Activated CD4-positive, alpha-beta T cell treated with anti-CD3 and anti-CD28 coated beads, Interleukin-2, amount 10 ng/mL, durations not matched to agents 7 days and 5 days (primary cell): Measurements from ENCODE around the gene FTSJ1. TPM values are rescaled to one million over a fixed set of nuclear protein-coding genes. Genes with fewer than 3 reads are reported as not detected.

ENCODE experiments used
- CTCF ChIA-PET: fragments of 350-600 bp; sonication (Branson Sonifier 250); formaldehyde crosslinking; loops from one replicate; lab custom pipeline; 2021; ENCODE audit warnings: antibody characterized with exemption; lab: Charles Lee
- POLR2A ChIA-PET: fragments of 350-600 bp; sonication (Branson Sonifier 250); formaldehyde crosslinking; loops from one replicate; lab custom pipeline; 2021; ENCODE audit warnings: antibody characterized with exemption; lab: Charles Lee
- DNase-seq: peaks from one replicate; pipeline ENCODE4 v3.0.0-alpha.2; 2020
- H3K27ac Mint-ChIP-seq: one replicate; pipeline ENCODE4 v1.8.0; 2021; ENCODE audit warnings: mild to moderate bottlenecking, moderate library complexity, mixed read lengths
- H3K27me3 Mint-ChIP-seq: one replicate; pipeline ENCODE4 v1.8.0; 2021; ENCODE audit warnings: mixed read lengths
- H3K36me3 Mint-ChIP-seq: one replicate; pipeline ENCODE4 v1.8.0; 2021; ENCODE audit warnings: low read depth, mixed read lengths
- H3K4me1 Mint-ChIP-seq: one replicate; pipeline ENCODE4 v1.8.0; 2021; ENCODE audit warnings: mixed read lengths
- H3K4me3 Mint-ChIP-seq: one replicate; pipeline ENCODE4 v1.8.0; 2021; ENCODE audit warnings: mild to moderate bottlenecking, moderate library complexity, mixed read lengths
- H3K9me3 Mint-ChIP-seq: one replicate; pipeline ENCODE4 v1.8.0; 2021; ENCODE audit warnings: mixed read lengths
- total RNA-seq, 2 experiments: library from RNA; stranded (reverse); gene quantifications; one replicate each; pipeline ENCODE4 v1.2.3, GENCODE V29; 2021

Gene FTSJ1
- total RNA-seq, 2 experiments from 2014 or later: 59.5 to 60.2 TPM

DNA sequence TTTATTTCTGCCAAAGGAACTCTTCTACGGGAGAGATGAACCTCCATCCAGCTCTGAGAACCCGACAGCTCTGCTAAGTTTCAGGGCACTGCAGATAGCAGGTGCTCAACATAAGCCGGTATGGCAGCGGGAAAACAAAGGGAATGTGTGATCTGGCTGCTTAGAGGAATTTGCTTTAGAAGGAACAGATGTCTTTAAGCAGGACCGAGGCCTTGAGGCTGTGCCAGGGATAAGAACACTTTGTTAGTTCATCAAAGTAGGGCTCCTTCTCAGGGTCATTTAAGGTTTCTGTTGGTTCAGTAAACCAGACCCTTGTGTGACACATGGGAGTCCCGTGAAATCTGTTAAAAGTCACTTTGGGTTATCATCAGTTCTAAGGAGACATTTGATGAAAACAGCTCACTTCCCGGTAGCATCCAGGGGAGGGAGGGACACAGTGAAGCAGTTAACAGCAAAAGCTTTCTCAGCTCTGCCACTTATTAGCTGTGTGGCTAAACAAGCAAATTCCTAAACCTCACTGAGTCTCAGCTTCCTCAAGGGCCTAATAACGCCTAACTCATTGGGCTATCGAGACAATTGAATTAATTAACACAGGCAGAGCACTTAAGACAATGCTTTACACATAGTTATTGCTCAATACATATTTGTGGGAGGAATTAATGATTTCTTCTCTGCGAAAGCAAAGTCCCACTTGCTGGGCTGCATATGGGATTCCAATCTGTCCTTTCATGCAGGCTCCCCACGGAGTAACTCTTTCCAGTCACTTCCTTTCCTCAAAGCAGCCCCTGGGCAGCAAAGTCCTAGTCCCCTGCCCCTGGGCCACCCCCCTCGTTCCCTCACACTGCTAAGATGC, 2.9 kb upstream of the FTSJ1 start:
- ChIA-PET CTCF (interaction anchor here (0.6 to 1.5 kb wide), 3 partner anchors 8 to 71 kb away, joined by 3 read pairs; partner anchors contain the start of gene TBC1D25), POLR2A (no interaction called here)
- Mint-ChIP-seq H3K4me3 (no peak overlapping the region), H3K9me3 (no peaks in the 10 kb centered on the region), H3K36me3 (peaks cover 8% of the 10 kb centered on the region), H3K27me3 (no peaks in the 10 kb centered on the region), H3K27ac (no peak overlapping the region), H3K4me1 (peaks cover 46% of the 10 kb centered on the region)
- DNase-seq: no peak

DNA sequence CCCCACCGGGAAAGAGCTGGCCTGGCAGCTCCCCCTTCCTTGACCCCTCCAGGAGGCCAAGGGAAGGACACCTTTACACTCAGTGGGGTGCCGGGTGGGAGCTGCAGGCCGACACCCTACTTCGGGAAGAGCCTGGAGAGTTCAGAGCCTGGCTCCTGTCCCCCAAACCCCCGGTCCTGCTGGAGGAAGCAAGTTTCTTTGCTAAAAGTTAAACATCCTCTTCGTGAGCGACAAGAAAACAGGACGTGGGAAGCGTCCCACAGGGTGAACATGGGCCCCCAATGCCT, 2.4 kb upstream of the FTSJ1 start:
- POLR2A ChIA-PET: no interaction called here
- Mint-ChIP-seq H3K4me1 (peaks cover 49% of the 10 kb centered on the region), H3K27me3 (no peaks in the 10 kb centered on the region), H3K4me3 (no peak overlapping the region), H3K36me3 (peaks cover 8% of the 10 kb centered on the region), H3K9me3 (no peaks in the 10 kb centered on the region), H3K27ac (no peak overlapping the region)
- CTCF ChIA-PET: interaction anchor here (0.6 to 1.5 kb wide), 4 partner anchors 8 to 71 kb away, joined by 3 to 4 read pairs (median 3); partner anchors contain the start of gene TBC1D25
- DNase-seq: no peak

DNA sequence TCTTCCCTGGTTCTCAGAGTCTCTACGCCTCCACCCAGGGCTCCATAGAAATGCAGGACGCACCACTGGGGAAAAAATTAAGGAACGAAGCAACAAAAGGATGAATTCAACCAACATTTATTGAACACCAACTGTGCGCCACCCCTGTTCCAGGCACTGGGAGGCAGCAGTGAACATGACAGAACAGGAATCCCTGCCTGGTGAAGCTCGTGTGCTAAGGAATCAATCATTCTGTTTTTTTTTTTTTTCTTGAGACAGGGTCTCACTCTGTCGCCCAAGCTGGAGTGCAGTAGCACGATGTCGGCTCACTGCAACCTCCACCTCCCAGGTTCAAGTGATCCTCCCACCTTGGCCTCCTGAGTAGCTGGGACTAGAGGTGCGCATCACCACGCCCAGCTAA, 1.9 kb upstream of the FTSJ1 start:
- H3K4me3 Mint-ChIP-seq: no peak overlapping the region

DNA sequence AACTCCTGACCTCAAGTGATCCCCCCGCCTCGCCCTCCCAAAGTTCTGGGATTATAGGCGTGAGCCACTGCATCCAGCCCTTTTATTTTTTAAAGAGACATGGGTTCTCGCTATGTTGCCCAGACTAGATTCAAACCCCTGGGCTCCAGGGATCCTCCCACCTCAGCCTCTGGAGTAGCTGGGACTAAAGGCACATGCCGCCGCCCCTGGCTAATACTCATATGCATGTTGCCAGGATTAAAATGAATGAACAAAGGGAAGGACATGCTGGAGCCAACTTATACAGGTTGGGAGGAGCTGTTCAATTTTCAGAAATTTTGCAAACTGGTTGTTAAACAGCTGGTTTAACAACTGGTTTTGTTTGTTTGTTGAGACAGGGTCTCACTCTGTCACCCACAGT, 1.4 kb upstream of the FTSJ1 start:
- CTCF ChIA-PET: interaction anchor here (0.7 to 1.5 kb wide), 4 partner anchors 11 to 70 kb away, joined by 3 to 4 read pairs (median 4); partner anchors contain the start of gene TBC1D25
- Mint-ChIP-seq H3K9me3 (no peaks in the 10 kb centered on the region), H3K4me3 (peak overlapping the region; percentile 93), H3K27ac (peak overlapping the region; percentile 82), H3K27me3 (no peaks in the 10 kb centered on the region), H3K4me1 (peaks cover 44% of the 10 kb centered on the region), H3K36me3 (peaks cover 12% of the 10 kb centered on the region)
- no peak for DNase-seq
- POLR2A ChIA-PET: interaction anchor here (1.2 kb wide), 1 partner anchor 55 kb away, joined by 3 read pairs; no protein-coding TSS in a partner anchor

More for the DNA sequence above, 1.9 kb upstream of the FTSJ1 start:
- Mint-ChIP-seq H3K36me3 (peaks cover 9% of the 10 kb centered on the region), H3K9me3 (no peaks in the 10 kb centered on the region), H3K27me3 (no peaks in the 10 kb centered on the region), H3K27ac (peak overlapping the region; percentile 82), H3K4me1 (peaks cover 49% of the 10 kb centered on the region)
- ChIA-PET CTCF (interaction anchor here (0.7 to 1.5 kb wide), 4 partner anchors 11 to 70 kb away, joined by 3 to 4 read pairs (median 4); partner anchors contain the start of gene TBC1D25), POLR2A (no interaction called here)
- DNase-seq: peak; percentile 38

DNA sequence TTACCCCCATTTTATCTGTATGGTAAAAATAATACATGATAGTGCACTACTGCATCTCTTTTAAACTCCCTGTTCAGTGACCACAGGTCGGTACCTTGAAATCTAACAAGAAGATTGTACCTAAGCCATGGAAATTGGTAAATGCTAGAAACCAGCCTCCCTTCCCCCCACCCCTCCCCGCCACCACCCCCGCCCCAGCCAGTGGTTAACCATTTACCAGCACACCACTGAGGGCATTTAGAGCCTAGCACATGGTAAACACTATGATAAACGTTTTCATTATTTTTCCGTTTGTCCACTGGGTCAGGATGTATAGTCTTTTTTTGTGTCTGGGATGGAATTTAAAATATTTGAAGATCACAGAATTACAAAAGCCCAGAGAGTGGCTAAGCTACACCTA, 703 bp upstream of the FTSJ1 start:
- Mint-ChIP-seq H3K27me3 (no peaks in the 10 kb centered on the region), H3K36me3 (peaks cover 16% of the 10 kb centered on the region), H3K9me3 (no peaks in the 10 kb centered on the region), H3K4me3 (peak overlapping the region; percentile 93), H3K4me1 (peaks cover 41% of the 10 kb centered on the region), H3K27ac (peak overlapping the region; percentile 96)
- DNase-seq: no peak
- CTCF ChIA-PET: interaction anchor here (1.1 kb wide), 1 partner anchor 10 kb away, joined by 3 read pairs; no protein-coding TSS in a partner anchor
- POLR2A ChIA-PET: interaction anchor here (0.5 to 1.2 kb wide), 2 partner anchors 12 to 54 kb away, joined by 3 to 4 read pairs; no protein-coding TSS in a partner anchor

DNA sequence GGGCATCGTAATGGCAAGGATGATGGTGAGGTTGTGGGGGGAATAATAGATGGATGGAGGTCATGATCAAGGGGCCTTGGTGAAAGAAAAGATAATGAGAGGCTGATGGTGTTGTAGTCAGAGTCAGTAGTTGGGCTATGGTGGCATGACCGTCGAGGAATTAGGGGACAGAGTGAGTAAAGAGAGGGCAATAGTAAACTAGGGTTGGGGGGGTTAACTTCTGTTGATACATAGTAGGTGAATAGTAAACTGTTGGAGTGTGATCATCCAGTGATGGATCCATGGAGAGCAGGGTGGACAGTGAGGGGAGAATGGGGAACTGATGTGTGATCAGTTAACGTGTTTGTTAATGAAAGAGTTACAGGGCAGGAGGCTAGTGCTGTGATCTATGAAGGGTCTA, 920 bp downstream of the FTSJ1 start:
- H3K36me3 Mint-ChIP-seq: peaks cover 21% of the 10 kb centered on the region
- H3K4me3 Mint-ChIP-seq: peak overlapping the region; percentile 93
- peak overlapping the region; percentile 96 for H3K27ac Mint-ChIP-seq
- no peaks in the 10 kb centered on the region for H3K9me3 Mint-ChIP-seq
- CTCF ChIA-PET: no interaction called here
- H3K27me3 Mint-ChIP-seq: no peaks in the 10 kb centered on the region
- POLR2A ChIA-PET: no interaction called here
- peaks cover 37% of the 10 kb centered on the region for H3K4me1 Mint-ChIP-seq
- no peak for DNase-seq

DNA sequence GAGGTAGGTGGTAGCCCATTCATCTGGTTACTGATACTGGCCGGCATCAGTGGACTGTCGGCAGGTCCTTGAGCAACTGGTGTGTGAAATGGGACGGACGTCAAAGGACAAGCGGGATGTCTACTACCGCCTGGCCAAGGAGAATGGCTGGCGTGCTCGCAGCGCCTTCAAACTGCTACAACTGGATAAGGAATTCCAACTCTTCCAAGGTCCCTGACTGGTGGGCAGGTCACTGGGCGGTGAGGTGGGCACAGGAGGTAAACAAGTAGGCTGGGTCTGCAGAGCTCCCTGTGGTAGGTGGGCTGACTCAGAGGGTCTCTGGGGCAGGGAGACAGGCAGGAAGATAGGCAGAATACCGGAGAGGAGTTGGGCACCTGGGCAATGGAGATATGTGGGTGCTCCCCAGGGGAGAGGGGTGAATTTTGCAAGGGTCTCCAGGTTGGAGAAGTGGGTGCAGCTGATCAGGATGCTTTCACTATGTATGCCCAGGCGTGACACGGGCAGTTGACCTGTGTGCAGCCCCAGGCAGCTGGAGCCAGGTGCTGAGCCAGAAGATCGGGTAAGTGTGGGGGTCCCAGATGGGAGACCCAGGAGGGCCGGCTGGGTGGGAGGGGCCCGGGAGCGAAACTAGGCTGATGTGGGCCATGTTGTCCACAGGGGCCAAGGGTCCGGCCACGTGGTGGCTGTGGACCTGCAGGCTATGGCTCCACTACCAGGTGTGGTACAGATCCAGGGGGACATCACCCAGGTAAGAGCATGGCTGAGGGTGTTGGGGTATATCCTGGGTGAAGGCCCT, 2.2 kb downstream of the FTSJ1 start:
- ChIA-PET POLR2A (no interaction called here), CTCF (no interaction called here)
- no peak for DNase-seq
- Mint-ChIP-seq H3K36me3 (peaks cover 21% of the 10 kb centered on the region), H3K27ac (peak overlapping the region; percentile 72), H3K27me3 (no peaks in the 10 kb centered on the region), H3K4me3 (peak overlapping the region; percentile 93), H3K4me1 (peaks cover 37% of the 10 kb centered on the region), H3K9me3 (no peaks in the 10 kb centered on the region)

DNA sequence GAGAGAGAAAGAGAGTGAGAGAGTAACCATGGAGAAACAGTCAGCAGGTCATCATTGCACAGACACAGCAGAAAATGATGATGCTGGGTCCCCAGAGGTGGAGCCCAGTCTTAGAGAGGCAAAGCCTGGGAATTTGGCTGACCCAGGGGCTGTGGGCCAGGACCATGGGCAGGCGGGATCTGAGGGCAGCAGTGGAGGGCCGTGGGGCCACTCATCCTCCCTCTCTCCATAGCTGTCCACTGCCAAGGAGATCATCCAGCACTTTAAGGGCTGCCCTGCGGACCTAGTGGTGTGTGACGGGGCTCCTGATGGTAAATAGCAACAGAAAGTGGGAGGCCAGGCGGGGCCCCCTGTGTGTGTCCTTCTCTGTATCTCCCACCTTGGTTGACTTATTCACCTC, 2.8 kb downstream of the FTSJ1 start:
- ChIA-PET POLR2A (no interaction called here), CTCF (interaction anchor here (0.5 kb wide), 1 partner anchor 44 kb away, joined by 4 read pairs; no protein-coding TSS in a partner anchor)
- no peak overlapping the region for H3K27ac Mint-ChIP-seq
- H3K4me3 Mint-ChIP-seq: no peak overlapping the region
- H3K9me3 Mint-ChIP-seq: no peaks in the 10 kb centered on the region
- peaks cover 34% of the 10 kb centered on the region for H3K4me1 Mint-ChIP-seq
- H3K27me3 Mint-ChIP-seq: no peaks in the 10 kb centered on the region
- DNase-seq: no peak
- H3K36me3 Mint-ChIP-seq: peaks cover 21% of the 10 kb centered on the region

DNA sequence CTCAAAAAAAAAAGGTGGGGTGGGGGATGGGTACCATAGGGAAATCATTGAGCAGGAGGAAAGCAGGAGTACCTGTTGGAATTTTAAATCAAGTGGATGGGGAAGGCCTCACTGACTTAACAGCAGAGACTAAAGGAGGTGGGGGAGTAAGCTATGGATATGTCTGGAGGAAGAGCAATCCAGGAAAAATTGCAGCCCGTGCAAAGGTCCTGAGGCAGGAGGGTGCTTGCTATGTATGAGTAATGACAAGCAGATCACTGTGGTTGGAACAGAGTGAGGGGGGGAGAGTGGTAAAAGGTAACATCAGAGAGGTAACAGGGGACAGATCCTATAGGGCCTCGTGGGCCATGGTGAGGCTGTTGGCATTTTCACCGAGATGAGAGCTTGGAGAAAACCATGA, 4.1 kb downstream of the FTSJ1 start:
- ChIA-PET POLR2A (no interaction called here), CTCF (interaction anchor here (1.1 kb wide), 1 partner anchor 59 kb away, joined by 5 read pairs; the partner anchor contains the start of gene TBC1D25)
- no peaks in the 10 kb centered on the region for H3K9me3 Mint-ChIP-seq
- no peak for DNase-seq
- peaks cover 21% of the 10 kb centered on the region for H3K36me3 Mint-ChIP-seq
- no peak overlapping the region for H3K27ac Mint-ChIP-seq
- H3K4me3 Mint-ChIP-seq: no peak overlapping the region
- H3K27me3 Mint-ChIP-seq: no peaks in the 10 kb centered on the region
- peaks cover 21% of the 10 kb centered on the region for H3K4me1 Mint-ChIP-seq

DNA sequence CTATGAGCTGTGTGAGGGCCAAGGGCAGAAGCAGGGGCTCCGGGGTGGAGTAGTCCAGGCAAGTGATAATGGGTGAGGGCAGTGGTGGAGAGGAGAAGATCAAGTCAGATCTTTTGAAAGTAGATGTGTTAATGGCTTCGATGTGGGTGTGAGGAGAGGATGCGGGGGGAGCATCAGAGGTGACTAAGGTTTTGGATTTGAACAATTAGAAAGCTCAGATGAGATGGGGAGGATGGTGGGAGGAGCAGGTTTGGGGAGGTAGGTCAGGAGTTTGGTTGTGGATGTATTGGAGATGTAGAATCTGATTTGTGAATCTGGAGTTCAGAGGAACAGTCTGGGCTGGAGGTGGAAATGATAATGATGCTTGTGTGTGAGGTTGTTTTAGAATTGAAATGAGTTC, 4.6 kb downstream of the FTSJ1 start:
- Mint-ChIP-seq H3K4me3 (no peak overlapping the region), H3K4me1 (peaks cover 18% of the 10 kb centered on the region), H3K9me3 (no peaks in the 10 kb centered on the region), H3K27ac (no peak overlapping the region), H3K36me3 (peaks cover 21% of the 10 kb centered on the region), H3K27me3 (no peaks in the 10 kb centered on the region)
- no peak for DNase-seq
- ChIA-PET POLR2A (no interaction called here), CTCF (interaction anchor here (1.1 kb wide), 1 partner anchor 59 kb away, joined by 5 read pairs; the partner anchor contains the start of gene TBC1D25)

DNA sequence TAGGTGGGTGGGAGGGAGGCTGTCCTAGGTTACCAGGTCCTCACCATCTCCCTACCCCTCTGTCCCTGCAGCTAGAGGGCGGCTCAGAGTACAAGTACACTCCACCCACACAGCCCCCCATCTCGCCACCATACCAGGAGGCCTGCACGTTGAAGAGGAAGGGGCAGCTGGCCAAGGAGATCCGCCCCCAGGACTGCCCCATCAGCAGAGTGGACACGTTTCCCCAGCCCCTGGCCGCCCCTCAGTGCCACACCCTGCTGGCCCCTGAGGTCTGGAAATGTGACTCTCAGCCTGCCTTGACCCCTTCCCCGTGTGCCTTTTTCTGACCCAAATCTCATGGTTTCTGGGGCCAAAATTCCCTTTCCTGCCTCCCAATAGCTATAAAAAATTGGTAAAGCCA, 6.5 kb downstream of the FTSJ1 start:
- H3K27ac Mint-ChIP-seq: no peak overlapping the region
- no peak overlapping the region for H3K4me3 Mint-ChIP-seq
- H3K36me3 Mint-ChIP-seq: peaks cover 15% of the 10 kb centered on the region
- CTCF ChIA-PET: no interaction called here
- no peaks in the 10 kb centered on the region for H3K9me3 Mint-ChIP-seq
- H3K4me1 Mint-ChIP-seq: peaks cover 9% of the 10 kb centered on the region
- POLR2A ChIA-PET: no interaction called here
- no peaks in the 10 kb centered on the region for H3K27me3 Mint-ChIP-seq
- no peak for DNase-seq

DNA sequence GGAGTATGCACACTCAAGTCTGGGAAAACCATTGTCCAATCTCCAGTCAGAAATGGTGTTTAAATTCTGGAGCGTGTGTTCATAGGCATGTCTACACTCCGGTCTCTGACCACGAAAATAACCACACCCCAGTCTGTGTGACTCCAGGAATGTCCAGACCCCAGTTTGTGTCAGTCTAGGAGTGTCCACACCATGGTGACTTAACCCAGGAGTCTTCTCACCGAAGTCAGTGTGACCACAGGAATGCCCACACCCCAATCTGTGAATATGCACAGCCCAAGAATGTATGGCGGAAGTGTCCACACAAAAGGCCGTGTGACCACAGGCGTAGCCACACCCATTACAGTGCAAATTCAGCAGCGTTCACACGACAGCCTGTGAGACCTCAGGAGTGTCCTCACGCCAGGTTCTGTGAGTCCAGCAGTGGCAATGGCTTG, 11.4 kb downstream of the FTSJ1 start:
- Mint-ChIP-seq H3K4me1 (no peaks in the 10 kb centered on the region), H3K27ac (no peak overlapping the region), H3K4me3 (no peak overlapping the region), H3K36me3 (no peaks in the 10 kb centered on the region), H3K27me3 (no peaks in the 10 kb centered on the region), H3K9me3 (no peaks in the 10 kb centered on the region)
- POLR2A ChIA-PET: interaction anchor here (0.6 kb wide), 1 partner anchor 12 kb away, joined by 4 read pairs; no protein-coding TSS in a partner anchor
- CTCF ChIA-PET: no interaction called here
- DNase-seq: no peak
